ENCODE data around the gene SMTN. TPM values are rescaled to one million over a fixed set of nuclear protein-coding genes. Genes with fewer than 3 reads are reported as not detected.

The SMTN gene
- total RNA-seq, 1 donor from 2014 or later: 47.2 TPM

- Mint-ChIP-seq H3K36me3 (ENCODE audit: low read depth) (no peaks in the 10 kb centered on the region), H3K4me1 (ENCODE audit: low read depth) (peaks cover 19% of the 10 kb centered on the region), H3K27me3 (ENCODE audit: low read depth) (no peaks in the 10 kb centered on the region), H3K9me3 (ENCODE audit: low read depth) (no peaks in the 10 kb centered on the region), H3K4me3 (ENCODE audit: unreplicated experiment) (no peak overlapping the region), H3K27ac (ENCODE audit: unreplicated experiment) (no peak overlapping the region)
- DNase-seq (ENCODE audit: low spot score): no peak
- TF ChIP-seq CTCF (IDR thresholded peaks at IDR 0.05): no peak
These were observed 40.3 kb upstream of the SMTN start for GRCh38 chr22:31040542-31041398.

GRCh38 chr22:31044262-31044861, 36.8 kb upstream of the SMTN start:
- no peak overlapping the region for H3K27ac Mint-ChIP-seq (ENCODE audit: unreplicated experiment)
- TF ChIP-seq CTCF (IDR thresholded peaks at IDR 0.05): no peak
- no peaks in the 10 kb centered on the region for H3K36me3 Mint-ChIP-seq (ENCODE audit: low read depth)
- H3K4me3 Mint-ChIP-seq (ENCODE audit: unreplicated experiment): no peak overlapping the region
- H3K4me1 Mint-ChIP-seq (ENCODE audit: low read depth): peaks cover 13% of the 10 kb centered on the region
- no peaks in the 10 kb centered on the region for H3K27me3 Mint-ChIP-seq (ENCODE audit: low read depth)
- no peak for DNase-seq (ENCODE audit: low spot score)
- H3K9me3 Mint-ChIP-seq (ENCODE audit: low read depth): no peaks in the 10 kb centered on the region

- Mint-ChIP-seq H3K27me3 (ENCODE audit: low read depth) (no peaks in the 10 kb centered on the region), H3K4me3 (ENCODE audit: unreplicated experiment) (no peak overlapping the region), H3K4me1 (ENCODE audit: low read depth) (peaks cover 10% of the 10 kb centered on the region), H3K9me3 (ENCODE audit: low read depth) (no peaks in the 10 kb centered on the region), H3K36me3 (ENCODE audit: low read depth) (no peaks in the 10 kb centered on the region), H3K27ac (ENCODE audit: unreplicated experiment) (no peak overlapping the region)
- TF ChIP-seq CTCF (IDR thresholded peaks at IDR 0.05): no peak
- no peak for DNase-seq (ENCODE audit: low spot score)
These were observed 35.1 kb upstream of the SMTN start for GRCh38 chr22:31045900-31046538.

- no peak overlapping the region for H3K4me3 Mint-ChIP-seq (ENCODE audit: unreplicated experiment)
- H3K4me1 Mint-ChIP-seq (ENCODE audit: low read depth): peaks cover 10% of the 10 kb centered on the region
- H3K27me3 Mint-ChIP-seq (ENCODE audit: low read depth): no peaks in the 10 kb centered on the region
- no peaks in the 10 kb centered on the region for H3K9me3 Mint-ChIP-seq (ENCODE audit: low read depth)
- H3K36me3 Mint-ChIP-seq (ENCODE audit: low read depth): no peaks in the 10 kb centered on the region
- TF ChIP-seq CTCF (IDR thresholded peaks at IDR 0.05): no peak
- H3K27ac Mint-ChIP-seq (ENCODE audit: unreplicated experiment): no peak overlapping the region
- no peak for DNase-seq (ENCODE audit: low spot score)
These were observed 34.4 kb upstream of the SMTN start for GRCh38 chr22:31046539-31047226.

- no peak for DNase-seq (ENCODE audit: low spot score)
- Mint-ChIP-seq H3K27ac (ENCODE audit: unreplicated experiment) (no peak overlapping the region), H3K4me1 (ENCODE audit: low read depth) (peaks cover 10% of the 10 kb centered on the region), H3K27me3 (ENCODE audit: low read depth) (no peaks in the 10 kb centered on the region), H3K9me3 (ENCODE audit: low read depth) (no peaks in the 10 kb centered on the region), H3K36me3 (ENCODE audit: low read depth) (no peaks in the 10 kb centered on the region), H3K4me3 (ENCODE audit: unreplicated experiment) (no peak overlapping the region)
- no peak for TF ChIP-seq CTCF (IDR thresholded peaks at IDR 0.05)
These were observed 32.5 kb upstream of the SMTN start for GRCh38 chr22:31048570-31048969.
